HG03045 (cell line): ENCODE measurements around the gene PATJ.
"Not testable (repeated sequence)": the region's sequence is repeated elsewhere in the genome, so short reads cannot be mapped to it uniquely, and the experiment has no call there.

Experiments used
- ATAC-seq: cut with Tn5 transposase; IDR thresholded peaks from one replicate; pipeline ENCODE4 v1.9.1; 2021; ENCODE audit warnings: mild to moderate bottlenecking, moderate library complexity; ENCODE audit not compliant: unreplicated experiment

The PATJ gene

DNA sequence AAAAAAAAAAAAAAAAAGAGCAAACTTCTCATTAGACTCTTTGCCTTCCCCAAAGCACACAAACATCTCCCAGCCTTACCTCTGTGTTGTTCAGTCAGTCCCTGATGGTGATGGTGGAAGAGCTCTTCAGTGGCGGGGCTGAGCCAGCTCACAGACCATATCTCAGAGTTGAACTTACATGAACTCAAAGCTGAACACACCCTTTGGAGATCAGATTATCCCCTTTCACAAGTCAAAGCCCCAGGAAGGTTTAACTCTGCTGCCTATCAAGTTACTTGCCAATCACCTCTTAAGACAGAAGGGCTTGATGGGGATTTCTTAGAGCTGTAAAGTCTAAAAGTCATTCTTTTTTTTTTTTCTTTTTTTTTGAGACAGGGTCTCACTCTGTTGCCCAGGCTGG, 397.1 kb downstream of the PATJ start:
- ATAC-seq = no peak

DNA sequence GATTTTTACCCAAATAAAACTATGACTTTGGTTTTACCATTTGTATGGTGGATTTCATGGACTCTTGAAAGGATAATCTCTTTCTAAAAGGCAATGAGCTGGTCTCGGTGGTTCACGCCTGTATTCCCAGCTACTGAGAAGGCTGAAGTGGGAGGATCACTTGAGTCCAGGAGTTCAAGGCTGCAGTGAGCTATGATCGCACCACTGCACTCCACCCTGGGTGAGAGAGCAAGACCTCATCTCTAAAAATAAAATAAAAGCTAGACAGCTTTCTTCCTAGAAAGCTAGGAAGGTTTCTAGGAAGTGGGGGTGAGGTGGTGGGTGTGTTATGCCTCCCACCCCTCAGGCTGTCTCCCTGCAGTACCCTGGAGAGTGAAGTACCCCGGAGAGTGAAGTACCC, 398.4 kb downstream of the PATJ start:
- ATAC-seq = no peak

DNA sequence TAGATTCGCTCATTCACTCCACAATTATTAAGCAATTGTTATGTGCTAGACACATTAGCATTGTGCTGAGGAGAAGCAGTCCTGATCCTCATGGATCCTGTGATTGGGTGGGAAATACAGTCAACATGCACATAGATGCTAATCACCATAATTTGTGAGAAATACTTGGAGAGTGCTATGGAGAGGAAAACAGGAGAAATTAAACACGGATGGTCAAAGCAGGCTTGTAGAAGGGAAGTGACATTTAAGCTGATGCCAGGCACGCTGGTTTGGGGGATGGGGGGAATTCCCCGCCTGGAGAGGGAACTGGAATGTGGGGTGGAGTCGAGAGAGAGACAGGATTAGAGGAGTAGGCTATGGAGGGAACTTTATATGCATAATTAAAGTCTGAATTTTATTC, 400.2 kb downstream of the PATJ start:
- ATAC-seq = no peak

DNA sequence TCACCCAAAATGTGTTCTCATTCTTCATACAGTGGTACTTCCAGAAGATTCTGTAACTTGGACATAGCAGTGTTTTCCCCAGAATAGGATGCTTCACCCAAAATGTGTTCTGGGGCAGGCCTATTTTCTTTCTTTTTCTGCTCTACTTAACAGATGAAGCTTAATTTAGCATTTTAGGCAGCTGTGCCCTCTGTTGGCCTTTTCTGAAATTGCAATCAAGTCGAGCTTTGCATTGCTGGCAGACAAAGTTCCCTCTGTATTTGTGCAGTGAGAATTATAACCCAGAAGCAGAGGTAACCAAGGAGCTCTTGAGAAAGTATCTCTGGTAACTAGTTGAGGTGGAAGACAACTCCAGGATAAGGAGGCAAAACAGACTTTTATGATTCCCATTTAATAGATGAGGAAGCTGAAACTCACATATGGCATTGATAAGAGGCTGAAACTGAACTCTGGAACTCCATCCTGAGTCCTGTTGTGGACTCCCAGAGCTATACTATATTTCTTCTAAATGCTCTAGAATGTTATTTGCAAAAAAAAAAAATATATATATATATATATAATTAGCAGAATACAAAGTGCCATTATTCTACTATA, 402.1 kb downstream of the PATJ start:
- ATAC-seq = no peak

DNA sequence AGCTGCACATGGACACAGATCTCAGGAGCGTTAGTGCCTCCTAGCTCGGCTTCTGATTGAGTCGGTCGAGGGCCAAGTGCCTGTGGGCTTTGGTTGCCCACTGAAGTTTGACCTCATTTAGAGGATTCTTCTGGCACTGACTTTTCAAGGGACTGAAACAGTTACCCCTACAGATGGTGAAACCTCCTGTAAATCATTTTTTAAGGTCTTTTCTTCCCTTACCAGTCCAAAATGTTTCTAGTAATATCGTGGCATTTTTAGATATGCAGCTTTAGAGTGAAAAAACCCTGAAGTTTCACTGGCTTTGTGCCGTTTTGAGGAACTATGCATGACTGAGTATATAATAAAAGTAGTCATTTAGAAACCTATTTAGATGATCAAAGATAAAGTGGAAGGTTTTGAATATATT, 417.7 kb downstream of the PATJ start:
- ATAC-seq = no peak

DNA sequence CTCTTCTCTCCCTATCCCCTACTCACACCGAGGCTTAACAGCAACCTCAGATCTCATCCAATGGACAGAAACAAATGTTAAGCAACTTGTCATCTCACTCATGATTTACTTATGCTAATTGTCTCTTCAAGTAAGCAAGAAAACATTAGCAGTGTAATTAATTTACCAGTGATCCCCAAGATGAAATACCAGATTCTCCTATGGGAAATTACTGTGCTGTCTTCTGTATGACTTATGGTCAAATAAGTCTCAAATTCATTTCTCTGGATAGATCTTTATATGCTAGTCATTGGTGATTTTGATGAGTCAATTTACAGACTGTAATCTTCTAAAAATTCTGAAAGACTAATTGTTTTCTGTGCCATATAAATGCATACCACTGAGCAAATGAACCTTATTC, 419.4 kb downstream of the PATJ start:
- ATAC-seq = no peak

DNA sequence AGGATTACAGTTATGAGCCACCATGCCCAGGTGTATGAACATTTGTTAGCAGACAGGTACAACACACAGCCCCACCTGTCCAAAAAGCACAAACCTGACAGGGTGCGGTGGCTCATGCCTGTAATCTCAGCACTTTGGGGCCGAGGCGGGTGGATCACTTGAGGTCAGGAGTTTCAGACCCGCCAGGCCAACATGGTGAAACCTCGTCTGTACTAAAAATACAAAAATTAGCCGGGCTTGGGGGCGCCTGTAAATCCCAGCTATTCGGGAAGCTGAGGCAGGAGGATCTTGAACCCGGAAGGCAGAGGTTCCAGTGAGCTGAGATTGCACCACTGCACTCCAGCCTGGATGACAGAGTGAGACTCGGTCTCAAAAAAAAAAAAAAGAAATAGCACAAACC, 428.1 kb downstream of the PATJ start:
- not testable (repeated sequence) for ATAC-seq

DNA sequence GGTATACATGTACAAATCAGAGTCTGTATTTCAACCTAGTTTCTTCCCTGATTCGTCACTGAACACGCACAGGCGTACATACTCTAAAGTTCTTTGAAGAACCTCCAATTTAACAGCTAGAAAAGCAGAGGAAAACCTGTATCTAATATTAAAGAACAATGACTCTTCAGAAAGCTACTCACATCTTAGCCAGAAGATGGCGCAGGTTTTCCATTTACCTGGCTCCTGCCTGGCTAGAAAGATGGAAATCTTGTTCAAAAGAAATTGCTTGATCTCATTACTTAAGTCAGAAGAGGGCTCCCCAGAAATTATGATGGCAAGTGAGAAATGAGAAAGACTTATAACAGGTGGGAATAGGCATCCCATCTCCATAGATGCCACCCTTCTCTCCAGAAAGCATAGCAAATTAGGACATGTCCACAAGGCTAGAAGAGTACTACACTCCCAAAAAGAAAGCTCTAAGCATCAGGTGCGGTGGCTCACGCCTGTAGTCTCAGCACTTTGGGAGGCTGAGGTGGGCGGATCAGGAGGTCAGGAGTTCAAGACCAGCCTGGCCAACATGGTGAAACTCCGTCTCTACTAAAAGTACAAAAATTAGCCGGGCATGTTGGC, 433.4 kb downstream of the PATJ start:
- no peak for ATAC-seq

DNA sequence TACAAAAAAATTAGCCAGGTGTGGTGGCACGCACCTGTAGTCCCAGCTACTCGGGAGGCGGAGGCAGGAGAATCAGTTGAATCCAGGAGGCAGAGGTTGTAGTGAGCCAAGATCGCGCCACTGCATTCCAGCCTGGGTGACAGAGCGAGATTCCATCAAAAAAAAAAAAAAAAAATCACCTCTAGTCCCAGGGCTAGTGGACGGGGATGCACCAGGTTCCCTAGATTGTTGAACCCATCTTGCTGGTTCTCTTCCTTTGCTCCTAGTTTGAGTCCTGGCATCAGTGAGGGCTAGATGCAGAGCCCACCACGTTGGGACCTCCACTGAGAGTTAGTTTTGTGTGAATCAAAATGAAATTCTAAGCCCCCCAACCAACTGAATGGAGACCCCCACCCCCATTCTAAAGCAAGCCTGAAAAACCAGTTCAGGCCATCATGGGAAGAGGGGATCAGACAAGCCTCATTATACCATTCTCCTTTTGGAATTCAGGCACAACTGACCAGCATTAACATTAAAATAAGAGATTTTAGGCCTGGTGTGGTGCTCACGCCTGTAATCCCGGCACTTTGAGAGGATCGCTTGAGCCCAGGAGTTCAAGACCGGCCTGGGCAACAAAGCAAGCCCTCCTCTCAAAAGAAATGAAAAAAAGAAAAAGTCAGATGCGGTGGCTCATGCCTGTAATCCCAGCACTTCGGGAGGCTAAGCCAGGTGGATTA, 434.5 kb downstream of the PATJ start:
- no peak for ATAC-seq

DNA sequence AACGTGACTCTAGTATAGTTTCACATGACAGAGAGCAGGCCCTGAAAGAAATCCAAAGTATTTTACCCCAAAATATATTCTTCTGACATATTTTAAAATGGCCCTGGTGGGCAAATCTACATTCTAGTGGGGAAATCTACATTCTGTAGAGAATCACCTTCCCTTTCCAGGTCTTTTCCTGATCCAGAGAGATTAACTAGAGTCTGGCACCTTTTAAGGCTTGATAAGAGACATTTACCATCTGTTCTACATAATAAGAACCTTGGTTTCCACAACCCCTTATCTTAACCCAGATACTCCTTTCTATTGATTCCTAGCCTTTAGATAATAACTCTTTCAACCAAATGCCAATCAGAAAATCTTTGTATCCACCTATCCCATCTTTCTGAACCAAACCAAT, 435.3 kb downstream of the PATJ start:
- ATAC-seq = no peak

DNA sequence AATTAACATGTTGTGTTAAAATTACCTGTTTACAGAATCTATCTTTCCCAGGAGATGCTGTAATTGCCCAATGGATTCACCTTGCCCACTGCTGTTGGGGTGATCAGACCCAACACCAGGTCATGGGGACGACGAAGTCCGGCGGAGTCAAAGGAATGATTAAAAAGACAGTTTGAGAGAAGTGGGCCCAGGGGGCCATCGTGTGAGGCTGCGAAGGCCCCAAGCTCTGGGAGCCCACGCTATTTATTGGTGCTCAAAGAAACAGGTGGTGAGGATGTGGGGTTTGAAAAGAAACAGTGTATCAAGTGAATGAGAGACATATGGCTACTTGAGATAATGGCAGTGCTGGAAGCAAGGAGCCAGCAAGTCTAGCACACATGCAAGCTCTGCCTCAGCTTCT, 436.1 kb downstream of the PATJ start:
- ATAC-seq = no peak

DNA sequence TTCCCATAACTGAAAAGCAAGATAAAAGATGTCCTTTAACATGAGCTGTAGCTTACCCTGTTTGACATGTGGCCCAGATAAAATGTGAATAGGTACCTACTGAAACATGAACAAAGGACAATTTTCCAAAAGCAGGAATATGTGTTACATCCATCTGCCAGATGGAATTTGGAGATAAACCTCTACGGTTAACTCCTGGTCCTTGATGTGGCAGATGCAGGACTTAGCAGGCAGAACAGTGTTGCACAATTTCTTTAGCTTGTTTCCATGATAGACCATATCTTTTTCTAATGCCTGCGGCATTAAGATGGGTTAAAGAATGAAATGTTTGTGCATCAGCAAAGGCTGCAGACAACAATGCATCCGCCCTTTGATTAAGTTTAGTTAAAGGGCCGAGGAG, 437.8 kb downstream of the PATJ start:
- not testable (repeated sequence) for ATAC-seq

DNA sequence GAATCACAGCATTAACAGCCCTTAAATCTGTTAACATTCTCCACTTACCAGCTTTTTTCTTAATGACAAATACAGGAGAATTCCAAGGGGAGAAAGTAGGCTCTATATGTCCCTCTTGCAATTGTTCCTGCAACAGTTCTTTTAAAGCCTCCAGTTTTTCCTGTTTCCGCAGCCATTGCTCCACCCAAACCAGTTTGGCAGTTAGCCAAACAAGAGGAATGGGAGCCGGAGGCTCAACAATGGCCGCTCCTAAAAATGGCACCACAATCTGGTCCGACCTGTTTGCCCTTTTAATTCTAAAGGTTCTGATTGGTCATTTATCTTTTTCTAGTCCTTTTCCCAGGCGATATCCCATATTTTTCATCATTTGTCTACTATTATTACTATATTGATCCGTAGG, 438.4 kb downstream of the PATJ start:
- no peak for ATAC-seq

DNA sequence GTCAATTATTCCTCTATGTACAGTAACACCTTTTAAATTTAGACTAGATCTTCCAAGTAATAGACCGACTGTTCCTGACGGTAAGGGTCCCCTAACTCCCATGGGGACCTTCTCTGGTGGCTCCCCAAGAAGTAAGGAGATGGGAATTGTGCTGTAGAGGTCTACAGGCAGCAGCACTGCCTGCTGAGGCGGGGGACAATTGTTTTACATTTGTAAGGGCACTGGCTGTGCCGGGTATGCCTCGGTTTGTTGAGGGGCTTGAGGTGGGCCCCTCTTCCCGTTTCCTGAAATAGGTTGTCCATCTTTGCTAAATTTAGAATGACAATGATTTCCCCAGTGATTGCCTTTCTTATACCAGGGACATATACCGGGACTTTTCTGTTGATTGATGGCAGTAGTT, 439.3 kb downstream of the PATJ start:
- no peak for ATAC-seq

DNA sequence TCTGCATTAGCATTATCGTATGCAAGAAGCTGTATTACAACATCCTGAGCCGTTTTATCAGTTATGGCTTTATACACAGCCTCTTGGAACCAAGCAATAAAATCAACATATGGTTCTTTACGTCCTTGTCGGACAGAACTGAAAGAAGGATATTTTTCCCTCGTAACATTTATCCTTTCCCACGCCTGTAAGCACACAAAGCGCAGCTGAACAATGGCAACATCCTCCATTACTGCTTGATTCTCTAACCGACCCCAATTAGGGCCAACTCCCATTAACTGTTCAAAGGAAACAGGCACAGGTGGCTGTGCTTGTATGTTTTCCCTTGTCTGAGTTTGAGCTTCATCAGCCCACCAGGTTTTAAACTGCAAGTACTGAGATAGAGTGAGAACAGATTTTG, 439.9 kb downstream of the PATJ start:
- ATAC-seq = not testable (repeated sequence)

DNA sequence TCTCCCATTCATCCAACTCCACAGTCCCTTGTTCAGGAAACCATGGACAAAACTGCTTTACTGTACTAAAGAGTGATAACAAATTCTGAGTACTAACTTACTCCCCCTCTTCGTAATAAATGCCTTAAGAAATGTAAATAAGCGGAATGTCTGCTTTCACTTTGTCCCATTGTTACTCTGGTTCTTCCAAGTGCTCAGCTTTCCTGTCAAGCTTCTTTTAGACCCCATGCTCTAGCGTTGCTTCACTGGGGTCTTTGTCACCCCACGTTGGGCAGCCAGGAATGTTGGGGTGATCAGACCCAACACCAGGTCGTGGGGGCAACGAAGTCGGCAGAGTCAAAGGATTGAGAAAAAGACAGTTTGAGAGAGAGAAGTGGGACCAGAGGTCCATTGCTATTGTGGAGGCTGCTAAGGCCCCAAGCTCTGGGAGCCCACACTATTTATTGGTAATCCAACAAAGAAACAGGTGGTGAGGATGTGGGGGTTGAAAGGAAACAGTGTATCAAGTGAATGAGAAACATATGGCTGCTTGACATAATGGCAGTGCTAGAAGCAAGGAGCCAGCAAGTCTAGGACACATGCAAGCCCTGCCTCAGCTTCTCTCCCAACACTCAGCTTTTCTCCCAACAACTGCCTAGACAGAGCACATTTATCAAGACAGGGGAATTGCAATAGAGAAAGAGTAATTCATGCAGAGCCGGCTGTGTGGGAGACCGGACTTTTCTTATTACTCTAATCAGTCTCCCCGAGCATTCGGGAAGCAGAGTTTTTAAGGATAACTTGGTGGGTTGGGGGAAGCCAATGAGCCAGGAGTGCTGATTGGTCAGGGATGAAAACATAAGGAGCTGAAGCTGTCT, 441.1 kb downstream of the PATJ start:
- not testable (repeated sequence) for ATAC-seq

DNA sequence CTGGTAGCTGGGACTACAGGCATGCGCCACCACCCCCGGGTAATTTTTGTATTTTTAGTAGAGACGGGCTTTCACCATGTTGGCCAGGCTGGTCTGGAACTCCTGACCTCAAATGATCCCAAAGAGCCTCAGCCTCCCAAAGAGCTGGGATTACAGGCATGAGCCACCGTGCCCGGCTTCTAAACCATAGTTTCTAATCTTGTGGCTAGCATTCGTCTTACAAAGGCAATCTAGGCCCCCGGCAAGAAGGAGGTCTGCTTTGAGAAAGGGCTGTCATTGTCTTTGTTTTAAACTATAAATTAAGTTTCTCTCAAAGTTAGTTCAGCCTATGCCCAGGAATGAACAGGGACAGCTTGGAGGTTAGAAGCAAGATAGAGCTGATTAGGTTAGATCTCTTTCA, 442.1 kb downstream of the PATJ start:
- ATAC-seq = no peak

DNA sequence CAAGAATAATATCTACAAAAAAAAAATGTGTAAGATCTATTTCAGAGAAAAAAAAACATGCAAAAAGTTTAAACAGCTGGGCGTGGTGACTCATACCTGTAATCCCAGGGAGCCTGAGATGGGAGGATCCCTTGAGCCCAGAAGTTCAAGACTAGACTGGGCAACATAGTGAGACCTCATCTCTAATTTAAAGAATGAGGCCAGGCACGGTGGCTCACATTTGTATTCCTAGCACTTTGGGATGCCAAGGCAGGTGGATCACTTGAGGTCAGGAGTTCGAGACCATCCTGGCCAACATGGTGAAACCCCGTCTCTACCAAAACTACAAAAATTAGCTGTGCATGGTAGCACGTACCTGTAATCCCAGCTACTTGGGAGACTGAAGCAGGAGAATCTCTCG, 443.0 kb downstream of the PATJ start:
- not testable (repeated sequence) for ATAC-seq

DNA sequence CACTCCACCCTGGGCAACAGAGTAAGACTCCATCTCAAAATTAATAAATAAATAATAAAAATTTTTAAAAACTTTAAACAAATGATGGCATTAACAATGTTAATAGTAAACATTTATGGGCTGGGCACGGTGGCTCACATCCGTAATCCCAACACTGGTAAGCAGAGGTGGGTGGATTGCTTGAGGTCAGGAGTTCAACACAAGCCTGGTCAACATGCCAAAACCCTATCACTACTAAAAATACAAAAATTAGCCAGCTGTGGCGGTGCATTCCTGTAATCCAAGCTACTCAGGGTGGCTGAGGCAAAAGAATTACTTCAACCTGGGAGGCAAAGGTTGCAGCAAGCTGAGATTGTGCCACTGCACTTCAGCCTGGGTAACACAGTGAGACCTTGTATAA, 443.4 kb downstream of the PATJ start:
- no peak for ATAC-seq

DNA sequence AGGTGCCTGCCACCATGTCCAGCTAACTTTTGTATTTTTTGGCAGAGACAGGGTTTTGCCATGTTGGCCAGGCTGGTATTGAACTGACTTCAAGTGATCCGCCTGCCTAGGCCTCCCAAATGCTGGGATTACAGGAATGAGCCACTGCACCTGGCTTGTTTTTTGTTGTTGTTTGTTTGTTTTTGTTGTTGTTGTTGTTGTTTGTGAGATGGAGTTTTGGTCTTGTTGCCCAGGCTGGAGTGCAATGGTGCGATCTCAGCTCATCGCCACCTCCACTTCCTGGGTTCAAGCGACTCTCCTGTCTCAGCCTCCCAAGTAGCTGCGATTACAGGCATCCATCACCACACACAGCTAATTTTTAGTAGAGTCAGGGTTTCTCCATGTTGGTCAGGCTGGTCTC, 445.3 kb downstream of the PATJ start:
- ATAC-seq = no peak

DNA sequence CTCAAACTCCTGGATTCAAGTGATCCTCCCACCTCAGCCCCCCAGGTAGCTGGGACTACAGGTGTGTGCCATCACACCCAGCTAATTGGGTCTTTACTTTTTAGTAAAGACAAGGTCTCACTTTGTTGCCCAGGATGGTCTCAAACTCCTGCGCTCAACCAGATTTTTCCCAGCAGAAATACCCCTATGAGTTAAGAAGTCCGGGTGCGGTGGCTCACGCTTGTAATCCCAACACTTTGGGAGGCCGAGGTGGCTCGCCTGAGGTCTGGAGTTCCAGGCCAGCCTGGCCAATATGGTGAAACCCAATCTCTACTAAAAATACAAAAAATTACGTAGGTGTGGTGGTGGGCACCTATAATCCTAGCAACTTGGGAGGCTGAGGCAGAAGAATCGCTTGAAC, 445.8 kb downstream of the PATJ start:
- ATAC-seq = no peak
